Fibroblast of the aortic adventitia (primary cell): ENCODE data around the gene IL1RL1. TPM values are rescaled to one million over a fixed set of nuclear protein-coding genes. Genes with fewer than 3 reads are reported as not detected.
A peak's percentile ranks its signal among the peaks of the same experiment; 100 is the strongest.
"Not testable (repeated sequence)": the region's sequence is repeated elsewhere in the genome, so short reads cannot be mapped to it uniquely, and the experiment has no call there.

Experiments
- DNase-seq: peaks from one replicate; pipeline ENCODE4 v3.0.0-alpha.2; 2010; ENCODE audit warnings: low read depth
- H3K4me3 ChIP-seq: 2 replicates; pipeline ENCODE4 v1.5.1; 2011; ENCODE audit warnings: low read depth, mild to moderate bottlenecking, control low read depth, low read length, moderate library complexity
- total RNA-seq: library from RNA; depleted of rRNA; stranded (reverse); fragments of >200 nt; gene quantifications from 2 replicates; pipeline ENCODE4 v1.2.3, GENCODE V29; 2012; ENCODE audit warnings: low replicate concordance
- TF ChIP-seq, protein P1 (sequence below): IDR thresholded peaks from 2 replicates; pipeline ENCODE4 v1.5.1; 2011; ENCODE audit warnings: mild to moderate bottlenecking, low read length, control low read depth, inconsistent platforms; ENCODE audit not compliant: insufficient read depth

Gene IL1RL1
- total RNA-seq, 1 donor: 8.2 TPM

DNA sequence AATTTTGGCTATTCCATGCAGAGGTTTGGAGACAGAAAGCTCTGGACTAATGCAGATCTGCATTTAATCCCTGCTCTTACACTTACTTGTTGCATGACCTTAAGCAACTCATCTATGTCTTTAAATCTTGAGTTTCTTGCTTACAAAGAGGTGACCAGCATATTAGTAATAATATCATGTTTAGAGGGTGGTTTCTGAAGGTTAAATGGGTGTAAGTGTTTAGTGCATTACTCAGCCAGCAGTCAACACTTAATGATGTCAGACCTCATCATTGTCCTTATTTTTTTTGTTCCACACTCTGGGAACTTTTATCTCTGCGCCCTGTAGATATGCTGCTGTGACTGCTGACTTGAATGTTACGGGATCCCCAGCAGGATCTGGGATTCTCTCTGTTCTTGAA is 1.7 kb downstream of the IL1RL1 start:
- no peak overlapping the region for H3K4me3 ChIP-seq
- TF ChIP-seq, protein P1, sequence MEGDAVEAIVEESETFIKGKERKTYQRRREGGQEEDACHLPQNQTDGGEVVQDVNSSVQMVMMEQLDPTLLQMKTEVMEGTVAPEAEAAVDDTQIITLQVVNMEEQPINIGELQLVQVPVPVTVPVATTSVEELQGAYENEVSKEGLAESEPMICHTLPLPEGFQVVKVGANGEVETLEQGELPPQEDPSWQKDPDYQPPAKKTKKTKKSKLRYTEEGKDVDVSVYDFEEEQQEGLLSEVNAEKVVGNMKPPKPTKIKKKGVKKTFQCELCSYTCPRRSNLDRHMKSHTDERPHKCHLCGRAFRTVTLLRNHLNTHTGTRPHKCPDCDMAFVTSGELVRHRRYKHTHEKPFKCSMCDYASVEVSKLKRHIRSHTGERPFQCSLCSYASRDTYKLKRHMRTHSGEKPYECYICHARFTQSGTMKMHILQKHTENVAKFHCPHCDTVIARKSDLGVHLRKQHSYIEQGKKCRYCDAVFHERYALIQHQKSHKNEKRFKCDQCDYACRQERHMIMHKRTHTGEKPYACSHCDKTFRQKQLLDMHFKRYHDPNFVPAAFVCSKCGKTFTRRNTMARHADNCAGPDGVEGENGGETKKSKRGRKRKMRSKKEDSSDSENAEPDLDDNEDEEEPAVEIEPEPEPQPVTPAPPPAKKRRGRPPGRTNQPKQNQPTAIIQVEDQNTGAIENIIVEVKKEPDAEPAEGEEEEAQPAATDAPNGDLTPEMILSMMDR: no peak
- DNase-seq: peak; percentile 80

DNA sequence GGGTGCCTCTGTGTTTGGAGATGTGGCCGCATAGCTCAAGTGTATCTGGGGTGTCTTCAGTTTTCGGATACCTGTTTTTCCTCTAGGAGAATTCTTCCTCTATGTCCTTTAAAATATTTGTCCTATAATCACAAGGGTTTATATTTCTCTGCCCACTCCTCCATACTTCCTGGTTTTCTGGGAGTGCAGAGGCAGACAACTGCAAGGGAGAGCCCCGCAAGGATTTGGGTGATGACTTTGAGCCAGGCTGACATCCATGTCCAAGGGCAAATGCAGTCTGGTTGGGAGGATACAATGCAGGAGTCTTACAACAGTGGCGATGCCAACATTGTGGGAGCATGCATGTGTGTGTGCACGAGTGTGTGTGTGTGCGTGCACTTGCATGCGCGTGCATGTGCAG is 2.1 kb downstream of the IL1RL1 start:
- no peak overlapping the region for H3K4me3 ChIP-seq
- no peak for DNase-seq
- TF ChIP-seq, protein P1: no peak

DNA sequence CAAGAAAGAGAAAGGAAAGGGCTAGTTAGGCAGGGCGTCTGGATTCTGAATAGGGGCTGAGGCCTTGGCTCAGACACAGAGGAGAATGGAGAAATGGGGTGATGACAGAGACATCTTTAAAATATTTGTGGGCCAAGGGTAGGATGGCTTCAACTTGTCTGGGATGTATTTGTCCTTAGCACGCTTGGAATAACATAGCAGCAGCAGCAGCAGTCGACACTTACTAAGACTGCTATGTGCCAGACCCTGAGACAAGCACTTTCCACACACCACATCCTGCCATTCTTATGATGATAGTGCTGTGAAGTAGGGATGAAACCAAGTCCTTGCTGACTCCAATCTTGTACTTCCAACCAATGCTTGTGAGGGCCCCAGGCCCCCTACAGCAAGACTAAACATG is 2.6 kb downstream of the IL1RL1 start:
- no peak overlapping the region for H3K4me3 ChIP-seq
- TF ChIP-seq, protein P1: no peak
- DNase-seq: no peak

DNA sequence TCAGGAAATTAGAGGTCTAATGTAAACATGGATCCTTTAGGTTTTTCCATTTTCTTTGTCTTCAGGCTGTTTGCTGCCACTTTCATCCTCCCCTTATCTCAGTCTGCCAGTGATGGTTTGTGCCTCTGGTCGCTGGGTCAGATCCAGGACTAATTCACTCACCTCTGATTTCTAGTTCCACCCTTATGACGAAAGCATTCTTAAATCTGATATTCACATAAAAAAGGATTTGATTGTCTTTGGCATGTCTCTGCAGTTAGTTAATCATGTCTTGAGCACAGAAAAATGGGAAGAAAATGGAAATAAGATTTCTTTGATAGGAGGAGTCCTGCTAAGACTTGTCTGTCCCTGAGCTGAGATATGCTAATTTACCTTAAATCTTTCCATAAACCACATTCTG is 4.6 kb downstream of the IL1RL1 start:
- DNase-seq: no peak
- TF ChIP-seq, protein P1: no peak
- H3K4me3 ChIP-seq: no peak overlapping the region

DNA sequence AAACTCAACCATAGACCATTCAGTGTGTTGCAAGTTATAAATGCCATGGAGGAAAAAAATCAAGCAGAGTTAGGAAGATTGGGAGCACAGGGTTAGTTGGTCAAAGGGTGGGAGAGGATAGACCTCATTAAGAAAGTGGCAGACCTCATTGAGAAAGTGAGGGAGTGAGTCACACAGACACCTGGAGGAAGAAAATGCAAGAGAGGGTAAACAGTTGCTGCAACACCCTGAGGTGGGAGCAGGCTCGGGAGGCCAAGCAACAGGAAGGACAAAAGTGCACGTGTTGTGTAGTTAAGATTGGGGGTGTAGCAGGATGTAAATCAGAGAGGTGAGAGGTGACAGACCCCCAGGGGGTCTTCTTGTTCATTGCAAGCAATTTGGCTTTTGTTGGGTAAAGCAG is 6.4 kb downstream of the IL1RL1 start:
- TF ChIP-seq, protein P1: no peak
- no peak overlapping the region for H3K4me3 ChIP-seq
- DNase-seq: no peak

DNA sequence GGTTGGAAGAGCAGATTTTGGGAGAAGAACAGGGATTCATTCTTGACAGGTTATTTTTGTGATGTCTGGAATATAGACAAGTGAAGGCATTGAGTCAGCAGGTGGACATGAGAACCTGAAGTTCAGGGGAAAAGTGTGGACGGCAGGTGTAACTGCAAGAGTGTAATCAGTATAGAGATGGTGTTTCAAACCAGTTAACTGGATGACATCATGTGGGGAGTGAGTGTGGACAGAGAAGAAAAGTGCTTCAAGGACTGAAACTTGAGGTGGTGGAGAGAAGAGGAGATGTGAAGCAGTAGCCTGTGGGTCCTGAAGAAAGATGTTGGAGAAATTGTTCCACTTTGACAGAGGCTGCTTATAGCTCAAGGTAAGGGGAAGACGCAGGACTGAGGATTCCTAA is 7.1 kb downstream of the IL1RL1 start:
- TF ChIP-seq, protein P1: no peak
- no peak overlapping the region for H3K4me3 ChIP-seq
- no peak for DNase-seq

DNA sequence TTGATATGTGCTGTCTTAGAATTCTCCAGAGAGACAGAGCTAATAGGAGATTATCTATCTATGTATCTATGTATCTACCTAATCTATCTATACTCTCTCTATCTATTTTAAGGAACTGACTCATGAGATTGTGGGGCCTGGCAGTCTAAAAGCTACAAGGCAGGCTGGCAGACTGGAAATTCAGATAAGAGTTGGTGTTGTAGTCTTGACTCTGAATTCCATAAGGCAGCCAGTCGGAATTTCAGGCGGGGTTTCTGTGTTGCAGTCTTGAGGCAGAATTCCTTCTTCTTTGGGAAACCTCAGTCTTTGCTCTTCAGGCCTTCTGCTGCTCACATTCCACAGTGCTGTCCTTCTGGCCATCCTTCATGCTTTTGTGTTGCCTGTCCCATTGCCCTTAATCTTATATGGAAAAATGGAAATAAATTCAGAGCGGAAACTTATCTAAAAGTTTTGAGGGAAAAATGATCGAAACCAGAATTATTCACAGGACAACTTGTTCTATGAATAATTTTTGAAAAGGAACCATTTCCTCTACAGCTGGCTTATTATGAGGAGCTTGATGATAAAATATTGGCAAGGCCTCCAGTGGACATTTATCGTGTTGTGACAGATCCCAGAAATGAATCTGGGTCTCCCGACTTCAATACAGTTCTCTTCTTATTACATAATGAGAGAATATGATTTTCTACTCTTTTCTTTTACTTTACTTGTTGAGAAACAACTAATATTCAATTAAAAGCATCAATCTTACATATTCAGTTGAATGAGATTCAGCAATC is 10.8 kb downstream of the IL1RL1 start:
- no peak overlapping the region for H3K4me3 ChIP-seq
- TF ChIP-seq, protein P1: no peak
- peak; percentile 72 for DNase-seq

DNA sequence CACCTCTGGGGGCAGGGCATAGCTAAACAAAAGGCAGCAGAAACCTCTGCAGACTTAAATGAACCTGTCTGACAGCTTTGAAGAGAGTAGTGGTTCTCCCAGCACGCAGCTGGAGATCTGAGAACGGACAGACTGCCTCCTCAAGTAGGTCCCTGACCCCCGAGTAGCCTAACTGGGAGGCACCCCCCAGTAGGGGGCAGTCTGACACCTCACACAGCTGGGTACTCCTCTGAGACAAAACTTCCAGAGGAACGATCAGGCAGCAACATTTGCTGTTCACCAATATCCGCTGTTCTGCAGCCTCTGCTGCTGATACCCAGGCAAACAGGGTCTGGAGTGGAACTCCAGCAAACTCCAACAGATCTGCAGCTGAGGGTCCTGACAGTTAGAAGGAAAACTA is 13.6 kb downstream of the IL1RL1 start:
- not testable (repeated sequence) for DNase-seq, H3K4me3 ChIP-seq
